HG03139 (cell line): Measurements from ENCODE around the gene LGMN.

ENCODE experiments used
- ATAC-seq: cut with Tn5 transposase; IDR thresholded peaks from one replicate; pipeline ENCODE4 v1.9.1; 2021; ENCODE audit not compliant: unreplicated experiment

Gene LGMN

DNA sequence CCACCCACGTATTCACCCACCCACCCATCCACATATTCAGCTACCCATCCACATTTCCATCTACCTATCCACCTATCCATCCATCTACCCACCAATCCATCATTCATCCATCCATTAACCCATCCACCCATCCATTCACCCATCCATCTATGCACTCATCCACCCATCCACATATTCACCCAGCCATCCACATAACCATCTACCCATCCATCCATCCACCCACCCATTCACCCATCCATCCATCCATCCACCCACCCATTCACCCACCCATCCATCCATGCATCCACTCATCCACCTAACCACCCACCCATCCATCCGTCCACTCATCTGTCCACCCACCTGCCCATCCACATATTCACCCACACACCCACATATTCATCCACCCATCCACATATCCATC lies 70.5 kb downstream of the LGMN start:
- ATAC-seq = no peak

DNA sequence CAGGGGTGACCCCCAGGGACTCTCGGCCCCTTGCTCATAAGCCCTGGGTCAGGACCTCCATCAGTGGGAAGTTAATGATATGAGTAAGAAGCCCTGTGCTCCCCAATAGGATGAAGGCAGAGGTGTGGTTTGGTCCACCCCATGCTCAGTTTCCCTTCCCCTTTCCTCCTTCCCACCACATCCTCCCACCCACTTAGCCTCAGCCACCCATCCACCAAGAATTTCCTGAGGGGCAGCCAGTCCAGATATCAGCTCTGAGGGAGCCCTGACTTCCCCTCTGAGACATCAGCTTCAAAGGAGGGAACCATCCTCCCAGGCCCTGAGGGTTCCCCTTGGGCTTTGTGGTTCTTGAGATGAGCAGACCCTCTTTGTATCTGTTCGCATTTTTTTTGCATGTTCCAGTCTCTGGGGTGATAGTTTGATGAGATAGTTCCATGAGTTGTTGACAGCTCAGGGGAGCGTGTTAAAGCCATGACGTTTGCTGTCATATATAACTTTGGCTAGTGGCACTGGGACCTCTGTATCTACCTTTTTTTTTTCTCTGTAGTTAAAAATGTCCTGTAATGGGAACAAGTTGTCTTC lies 71.2 kb downstream of the LGMN start:
- peak; percentile 65 for ATAC-seq

DNA sequence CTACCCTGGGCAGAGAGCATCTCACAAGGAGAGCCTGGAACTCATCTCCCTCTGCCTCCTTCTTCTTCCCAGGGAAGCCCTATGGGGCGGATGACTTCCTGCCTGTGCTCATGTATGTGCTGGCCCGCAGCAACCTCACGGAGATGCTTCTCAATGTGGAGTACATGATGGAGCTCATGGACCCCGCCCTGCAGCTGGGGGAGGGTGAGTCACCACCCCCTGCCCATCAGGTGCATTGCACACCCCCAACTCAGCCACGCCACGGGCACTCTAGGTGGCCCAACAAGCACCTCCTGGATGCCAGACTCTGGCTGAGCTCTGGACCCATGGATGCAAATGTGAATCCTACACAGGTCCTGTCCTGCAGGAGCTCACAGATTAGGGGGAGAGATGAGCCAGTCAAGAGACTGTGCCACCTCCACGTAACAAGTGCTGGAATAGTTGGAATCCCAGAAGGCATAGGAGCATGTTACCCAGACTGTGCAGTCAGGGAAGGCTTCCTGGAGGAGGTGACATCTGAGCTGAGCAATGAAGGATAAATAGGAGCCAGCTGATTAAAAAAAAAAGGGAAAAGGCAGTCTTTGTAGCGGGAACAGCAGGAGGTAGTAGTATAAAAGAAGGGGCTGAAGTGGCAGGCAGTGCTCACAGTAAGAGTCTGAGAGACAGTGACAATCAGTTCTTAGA lies 71.9 kb downstream of the LGMN start:
- ATAC-seq = no peak

DNA sequence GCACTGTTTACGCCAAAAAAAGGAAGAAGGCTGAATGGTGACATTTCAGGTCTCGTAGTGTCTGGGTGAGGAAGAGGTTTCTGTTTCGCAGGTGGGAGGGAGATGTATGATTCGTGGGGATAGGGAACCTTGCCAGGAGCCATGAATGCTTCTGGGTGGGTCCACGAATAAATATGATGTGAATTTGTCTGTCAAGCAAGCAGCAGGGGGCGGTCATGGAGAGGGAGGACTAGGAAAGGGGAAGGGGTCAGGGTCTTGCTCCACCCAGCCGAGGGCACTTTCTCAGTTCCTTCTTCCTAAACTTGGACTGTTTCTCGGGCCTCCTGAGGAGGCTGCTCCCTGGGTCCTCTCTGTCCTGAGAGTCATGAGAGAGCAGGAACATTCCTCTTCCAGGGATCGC lies 72.5 kb downstream of the LGMN start:
- no peak for ATAC-seq

DNA sequence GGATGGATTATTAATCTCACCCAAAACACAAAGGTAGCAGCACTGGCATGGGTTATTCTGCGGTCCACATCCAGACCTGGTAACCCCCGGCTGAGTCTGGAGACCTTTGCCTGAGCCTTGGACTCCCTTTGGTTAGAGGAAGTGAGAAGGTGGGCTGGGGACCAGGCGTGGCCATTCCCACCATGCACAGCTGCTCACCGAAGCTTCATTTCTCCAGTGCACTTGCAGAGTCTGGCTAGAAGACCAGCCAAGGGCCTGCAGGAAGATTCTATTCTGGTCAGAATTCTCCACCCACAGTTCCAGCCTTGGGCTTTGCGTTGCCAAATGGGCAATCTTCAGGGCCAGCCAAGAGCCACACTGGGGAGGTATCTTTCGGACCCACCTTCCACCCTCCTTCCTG lies 73.0 kb downstream of the LGMN start:
- no peak for ATAC-seq

DNA sequence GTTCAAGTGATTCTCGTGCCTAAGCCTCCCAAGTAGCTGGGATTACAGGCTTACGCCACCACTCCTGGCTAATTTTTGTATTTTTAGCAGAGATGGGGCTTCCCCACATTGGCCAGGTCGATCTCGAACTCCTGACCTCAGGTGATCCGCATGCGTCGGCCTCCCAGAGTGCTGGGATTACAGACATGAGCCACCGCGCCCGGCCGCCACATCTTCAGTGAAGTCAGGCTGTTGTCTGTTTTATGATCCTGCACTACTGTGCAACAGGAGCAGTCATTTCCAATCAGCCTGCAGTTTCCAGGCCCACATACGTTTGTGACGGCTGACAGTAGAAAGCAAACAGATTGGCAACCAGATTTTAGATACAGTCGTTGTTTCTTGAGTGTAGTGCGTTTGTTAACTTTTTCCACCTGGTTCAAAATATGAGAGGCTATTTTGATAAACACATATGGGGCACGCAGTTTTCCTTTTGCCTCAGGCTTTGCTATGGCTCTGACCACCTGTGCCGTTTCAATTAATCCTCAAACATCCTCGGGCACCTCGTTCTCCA lies 74.8 kb downstream of the LGMN start:
- no peak for ATAC-seq

DNA sequence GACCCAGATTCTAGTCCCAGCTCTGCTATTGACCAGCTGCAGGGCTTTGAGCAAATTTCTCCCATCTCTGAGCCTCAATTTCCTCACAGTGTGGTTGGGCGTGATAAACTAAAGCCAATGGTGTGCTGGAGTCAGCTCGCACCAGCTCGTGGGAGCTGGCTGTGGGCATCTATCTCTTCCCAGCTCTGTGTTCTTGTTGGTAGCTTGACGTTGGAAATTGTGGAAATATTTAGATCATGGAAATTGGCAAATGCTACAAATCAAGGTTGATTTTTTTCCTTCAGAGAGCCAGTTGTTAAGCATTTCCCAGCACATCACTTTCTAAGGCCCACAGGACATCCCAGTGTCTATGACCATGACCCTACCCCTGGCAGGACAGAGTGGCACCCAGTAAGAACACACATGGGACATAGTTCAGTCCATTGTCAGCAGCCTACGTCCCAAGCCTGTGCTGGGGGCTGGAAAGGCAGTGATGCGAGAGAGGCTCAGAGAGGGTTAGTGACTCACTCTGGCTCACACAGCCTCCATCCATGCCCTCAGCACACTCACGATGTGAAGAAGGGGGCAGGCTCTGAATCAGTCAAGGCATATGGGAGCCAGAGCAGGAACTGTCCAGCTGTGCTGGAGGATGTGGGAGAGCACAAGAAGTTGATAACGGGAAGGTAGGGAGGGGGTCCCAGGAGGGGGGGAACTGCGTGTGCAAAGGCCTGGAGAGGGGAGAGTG lies 77.6 kb downstream of the LGMN start:
- ATAC-seq = no peak

DNA sequence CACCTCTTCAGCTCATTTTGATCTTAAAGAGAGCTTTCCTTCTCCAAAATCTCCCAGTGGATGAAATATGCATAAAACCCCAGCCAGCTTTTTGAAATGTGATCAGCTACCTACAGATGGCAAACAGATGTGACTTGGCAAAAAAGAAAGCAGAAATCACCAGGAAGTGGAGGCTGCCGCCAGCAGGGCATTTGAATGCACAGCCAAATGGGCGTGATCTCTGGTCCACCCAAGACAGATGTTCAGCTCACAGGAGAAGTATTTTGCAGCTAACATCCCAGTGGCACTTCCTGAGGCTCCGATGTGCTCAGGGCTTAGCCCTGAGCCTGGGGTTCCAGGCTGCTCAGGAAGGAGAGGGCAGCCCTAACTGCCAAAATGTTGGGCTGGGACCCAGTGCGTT lies 78.3 kb downstream of the LGMN start:
- no peak for ATAC-seq

DNA sequence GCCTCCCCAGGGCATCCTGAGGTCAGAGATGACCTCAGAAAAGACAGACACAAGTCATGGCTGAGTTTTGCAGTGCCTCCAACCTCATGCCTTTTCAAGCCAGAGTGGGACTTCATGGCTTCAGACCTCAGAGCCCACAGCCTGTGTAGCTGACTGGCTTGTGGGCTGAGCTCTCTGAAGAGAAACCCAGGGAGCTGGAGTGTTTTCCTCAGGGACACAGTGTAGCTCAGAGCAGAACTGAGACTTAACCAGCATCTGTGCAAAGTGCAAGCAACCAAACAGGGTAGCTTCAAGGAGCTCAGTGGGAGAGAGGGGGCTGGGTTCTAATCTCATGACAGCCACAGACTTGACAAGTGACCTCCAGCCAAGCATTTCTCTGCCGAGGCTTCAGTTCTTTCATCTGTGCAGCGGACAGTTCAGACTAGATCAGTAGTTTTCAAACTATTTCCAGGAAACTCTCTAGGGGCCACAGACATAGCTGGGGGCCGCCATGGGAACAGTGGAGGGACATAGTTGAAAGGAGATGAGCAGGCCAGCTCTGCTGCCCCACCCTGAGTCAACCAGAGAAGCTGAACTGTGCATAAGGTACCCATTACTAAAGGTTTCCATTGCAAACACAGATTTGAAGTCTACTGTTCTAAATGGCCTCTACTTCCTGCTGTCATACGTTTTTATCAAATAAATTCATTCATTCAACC lies 80.0 kb downstream of the LGMN start:
- no peak for ATAC-seq

DNA sequence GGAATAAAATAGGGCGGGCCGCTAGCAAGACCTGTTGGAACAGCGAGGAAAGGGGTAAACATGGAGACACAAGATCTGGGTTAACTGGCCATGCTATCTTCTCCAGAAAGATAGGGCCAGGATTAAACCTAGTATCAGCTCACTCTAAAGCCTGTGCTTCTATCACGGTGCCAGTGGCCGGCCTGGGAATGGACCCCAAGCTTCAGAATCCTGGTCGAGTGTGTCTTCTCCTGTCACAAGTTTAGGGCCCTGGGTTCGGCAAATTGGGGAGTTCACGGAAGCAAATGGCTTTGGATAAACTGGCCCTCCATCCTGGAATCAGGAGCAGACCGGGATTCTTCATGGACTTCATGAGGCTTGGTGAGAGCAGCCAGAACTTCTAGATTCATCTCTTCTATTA lies 82.2 kb downstream of the LGMN start:
- ATAC-seq = no peak

DNA sequence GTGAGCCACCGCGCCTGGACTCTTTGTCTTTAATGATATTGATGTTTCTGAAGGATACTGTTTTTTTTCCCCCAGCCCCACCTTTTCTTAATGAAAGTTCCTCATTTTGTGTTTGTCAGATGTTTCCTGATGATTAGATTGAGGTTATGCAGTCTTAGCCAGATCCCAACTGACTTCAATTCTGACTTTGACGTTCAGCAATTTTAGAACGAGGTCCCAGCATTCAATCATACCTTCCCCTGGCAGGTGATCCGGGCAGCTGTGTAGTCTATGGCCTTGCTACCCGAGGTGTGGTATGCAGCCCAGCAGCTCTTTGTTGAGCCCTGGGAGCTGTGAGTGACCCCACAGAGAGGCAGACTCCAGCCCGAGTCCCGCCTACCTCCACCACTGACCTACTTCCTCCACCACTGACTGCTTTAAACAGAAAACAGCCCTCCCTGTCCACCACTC lies 82.7 kb downstream of the LGMN start:
- ATAC-seq = no peak

DNA sequence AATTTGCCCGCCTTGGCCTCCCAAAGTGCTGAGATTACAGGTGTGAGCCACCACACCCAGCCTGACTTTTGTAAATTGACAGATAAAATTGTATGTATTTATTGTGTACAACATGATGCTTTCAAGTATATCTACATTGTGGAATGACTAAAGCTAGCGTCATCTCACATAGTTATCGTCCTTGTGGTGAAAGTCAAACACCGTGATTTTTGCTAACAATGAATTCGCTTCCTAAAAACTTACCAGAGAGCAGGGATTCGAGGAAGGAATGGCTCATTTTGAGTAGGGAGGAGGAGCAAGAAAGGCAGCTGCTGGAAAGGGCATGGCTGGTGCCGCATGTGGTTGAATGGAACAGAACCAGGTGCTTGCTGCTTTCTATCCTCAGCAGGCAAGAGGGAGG lies 85.4 kb downstream of the LGMN start:
- ATAC-seq = no peak

DNA sequence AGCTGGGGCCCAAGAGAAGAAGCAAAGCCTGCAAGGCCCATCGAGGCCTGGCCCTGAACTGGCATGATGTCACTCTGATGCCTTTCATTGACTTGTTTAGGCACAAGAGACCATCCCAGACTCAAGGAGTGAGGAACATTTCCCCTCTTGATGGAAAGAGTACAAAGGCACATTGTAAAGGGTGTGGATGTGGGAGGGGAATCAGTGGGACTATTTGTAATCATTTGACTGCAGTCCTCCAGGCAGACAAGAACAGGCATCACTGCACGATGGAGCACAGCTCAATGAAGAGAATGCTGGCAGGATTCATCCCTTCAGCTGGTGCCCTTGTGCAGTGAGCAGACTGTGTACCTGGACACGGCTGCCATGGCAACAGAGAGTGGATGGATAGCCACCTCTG lies 87.9 kb downstream of the LGMN start:
- ATAC-seq = no peak

DNA sequence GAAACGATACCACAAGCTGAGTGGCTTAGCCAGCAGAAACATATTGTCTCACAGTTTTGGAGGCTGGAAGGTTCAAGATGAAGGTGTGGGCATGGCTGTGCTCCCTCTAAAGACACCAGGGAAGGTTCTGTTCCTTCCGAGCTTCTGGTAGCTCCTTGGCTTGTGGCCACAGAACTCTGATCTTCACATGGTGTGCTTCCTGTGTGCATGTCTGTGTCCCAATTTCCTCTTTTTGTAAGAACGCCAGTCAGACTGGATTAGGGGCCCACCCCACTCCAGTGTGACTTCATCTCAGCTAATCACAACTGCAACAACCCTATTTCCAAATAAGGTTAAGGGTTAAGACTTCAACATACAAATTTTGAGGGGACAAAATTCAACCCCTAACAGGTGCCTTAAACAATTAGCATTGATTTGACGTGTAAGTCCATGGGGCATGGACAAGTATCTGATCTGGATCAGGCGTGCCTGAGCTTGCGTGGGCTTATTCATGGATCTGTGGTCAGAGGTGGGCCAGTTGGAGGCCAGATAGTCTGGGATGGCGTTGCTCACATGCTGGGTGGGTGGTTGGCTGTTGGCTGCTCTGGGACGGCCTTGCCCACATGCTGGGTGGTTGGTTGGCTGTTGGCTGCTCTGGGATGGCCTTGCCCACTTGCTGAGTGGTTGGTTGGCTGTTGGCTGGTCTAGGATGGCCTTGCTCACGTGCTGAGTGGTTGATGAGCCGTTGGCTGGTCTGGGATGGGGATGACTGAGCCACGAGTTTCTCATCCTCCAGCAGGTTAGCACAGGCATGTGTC lies 88.5 kb downstream of the LGMN start:
- ATAC-seq = no peak

DNA sequence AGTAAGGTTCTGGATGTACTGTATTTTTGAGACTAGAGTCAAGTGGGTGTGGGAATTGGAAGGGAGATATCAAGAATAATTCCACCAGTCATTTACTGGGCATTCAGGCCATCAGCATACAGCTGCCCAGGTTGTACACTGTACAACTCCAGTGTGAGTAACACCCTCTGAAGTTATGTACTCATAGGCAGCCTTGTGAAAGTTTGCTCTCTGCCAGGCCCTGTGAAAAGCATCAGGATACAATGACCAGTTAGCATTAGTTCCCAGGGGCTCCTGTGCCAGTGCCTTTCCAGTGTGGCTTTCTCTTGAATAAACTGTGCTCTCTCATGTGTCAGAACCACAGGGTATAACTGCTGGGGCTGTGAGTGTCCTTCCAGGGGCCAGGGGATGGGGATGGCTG lies 89.7 kb downstream of the LGMN start:
- no peak for ATAC-seq

DNA sequence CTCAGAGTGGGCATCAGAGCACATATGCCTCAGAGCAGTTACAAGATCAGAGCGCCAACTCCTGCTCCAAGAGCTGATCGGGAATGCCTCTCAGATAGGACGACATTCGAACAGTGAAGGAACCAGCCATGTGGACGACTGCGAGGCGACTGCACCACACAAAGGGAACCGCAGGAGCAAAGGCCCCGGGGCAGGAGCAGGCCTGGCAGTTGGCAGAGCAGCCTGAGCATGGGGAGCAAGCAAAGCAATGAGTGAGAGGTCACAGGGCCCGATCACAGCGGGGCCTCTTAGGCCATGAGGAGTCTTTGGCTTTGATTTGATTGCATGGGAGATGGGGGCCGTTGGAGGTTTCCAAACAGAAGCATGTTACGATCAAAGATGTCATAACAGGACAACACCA lies 90.3 kb downstream of the LGMN start:
- ATAC-seq = no peak

DNA sequence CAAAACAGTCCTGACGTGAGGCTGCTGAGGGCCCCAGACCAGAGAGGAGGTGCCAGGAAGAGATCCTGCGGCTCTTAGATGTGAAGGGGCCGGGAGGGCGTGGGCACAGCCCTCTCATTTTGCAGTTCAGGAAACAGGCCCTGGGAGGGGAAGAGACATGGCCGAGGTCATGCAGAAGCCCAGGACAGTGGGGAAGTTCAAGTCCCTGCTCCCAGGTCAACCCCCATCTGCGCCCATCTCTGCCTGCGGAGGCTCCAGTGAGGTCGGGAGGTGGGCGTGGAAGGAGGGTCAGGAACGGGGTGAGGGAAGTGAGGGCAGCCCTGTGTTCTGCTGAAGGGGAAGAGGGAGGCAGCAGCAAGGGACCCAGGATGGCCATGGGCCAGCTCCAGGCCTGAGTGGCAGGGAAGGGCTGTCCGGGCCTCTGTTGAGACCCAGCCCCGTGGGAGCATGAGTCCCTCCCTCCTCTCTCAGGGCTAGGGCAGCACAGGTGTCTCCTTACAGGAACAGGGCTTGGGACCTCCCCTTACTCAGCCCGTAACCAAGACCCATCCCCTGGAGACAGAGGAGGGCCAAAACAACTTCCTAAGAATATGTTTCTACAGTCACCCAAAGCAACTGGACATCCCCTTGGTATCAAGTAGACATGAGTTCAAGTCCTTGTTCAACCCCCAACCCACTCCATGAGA lies 90.8 kb downstream of the LGMN start:
- ATAC-seq = no peak

DNA sequence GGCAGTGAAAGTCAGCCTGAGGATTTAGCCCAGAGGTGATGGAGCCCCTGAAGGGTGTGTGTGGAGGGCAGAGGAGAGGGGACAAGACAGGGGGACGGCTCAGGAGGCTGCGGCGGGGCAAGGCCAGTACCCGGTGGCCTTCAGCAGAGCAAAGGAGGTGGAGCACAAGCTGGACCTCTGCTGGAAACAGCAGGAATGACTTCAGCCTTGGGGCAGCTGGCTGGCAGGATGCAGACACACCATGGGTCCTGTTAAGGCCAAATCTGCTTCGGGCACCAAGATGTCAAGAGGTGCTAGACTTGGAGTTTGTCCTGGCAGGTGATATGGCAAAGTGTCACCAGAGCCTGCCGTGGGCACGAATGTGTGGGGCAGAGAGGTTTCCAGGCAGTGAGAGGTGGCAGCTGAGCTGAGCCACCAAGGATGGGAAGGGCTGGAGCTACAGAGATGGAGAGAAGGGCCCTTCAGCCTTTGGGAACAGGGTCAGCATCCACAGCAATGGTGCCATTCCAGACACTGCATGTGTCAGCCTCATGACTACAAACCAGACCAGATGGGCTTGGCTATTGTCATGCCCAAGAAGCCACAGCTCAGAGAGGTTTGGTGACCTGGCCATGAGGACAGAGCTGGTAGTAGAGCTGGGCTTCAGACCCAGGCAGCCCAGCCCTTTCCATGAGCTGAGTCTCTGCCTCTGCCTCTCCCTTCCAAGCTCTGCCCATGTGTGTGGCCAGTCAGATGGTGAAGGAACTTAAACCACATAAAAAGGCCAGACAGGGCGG lies 91.9 kb downstream of the LGMN start:
- no peak for ATAC-seq

DNA sequence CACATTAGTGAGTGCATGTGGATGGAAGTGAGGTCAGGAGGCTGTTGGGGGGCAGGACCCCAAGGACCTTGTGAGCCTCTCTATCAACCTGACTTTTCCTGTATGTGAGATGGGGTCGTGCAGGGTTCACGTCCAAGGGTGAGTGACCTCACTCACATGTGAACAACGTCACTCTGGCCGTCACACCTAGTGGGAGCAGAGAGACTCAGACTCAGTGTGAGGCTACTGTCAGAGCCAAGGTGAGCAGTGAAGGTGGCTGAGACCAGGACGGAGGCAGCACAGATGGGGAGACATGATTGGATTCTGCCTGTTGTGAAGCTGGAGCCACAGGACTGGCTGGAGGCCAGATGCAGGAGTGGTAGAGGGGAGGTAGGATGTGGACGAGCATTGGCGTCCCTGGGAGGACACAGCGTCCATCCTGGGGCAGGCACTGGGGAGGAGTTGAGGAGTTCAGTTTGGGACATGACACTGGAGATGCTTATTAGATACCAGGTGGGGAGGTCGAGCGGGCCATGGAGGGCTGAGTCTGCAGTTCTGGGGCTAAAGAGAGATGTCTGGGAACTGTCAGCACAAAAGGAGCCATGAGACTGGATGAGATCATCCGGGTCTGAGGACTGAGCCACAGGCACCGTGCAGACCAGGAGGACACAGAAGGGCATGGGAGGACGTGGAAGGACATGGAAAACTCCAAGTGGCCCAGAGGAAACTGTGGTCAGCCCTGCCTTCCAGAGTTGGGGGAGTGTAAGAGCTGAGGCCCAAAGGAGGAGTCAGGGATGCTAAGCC lies 92.8 kb downstream of the LGMN start:
- no peak for ATAC-seq
